Dermis microvascular lymphatic vessel endothelial cell (primary cell): Measurements from ENCODE around the gene FGFR1OP2. TPM values are rescaled to one million over a fixed set of nuclear protein-coding genes. Genes with fewer than 3 reads are reported as not detected.
"Not testable (repeated sequence)": the region's sequence is repeated elsewhere in the genome, so short reads cannot be mapped to it uniquely, and the experiment has no call there.

Experiments used
- DNase-seq, 2 donors: peaks; one replicate each; pipeline versions ENCODE4 v3.0.0 to v3.0.0-alpha.2; 2010; ENCODE audit warnings: low read depth in 2 of 2
- total RNA-seq: library from RNA; depleted of rRNA; stranded (reverse); fragments of >200 nt; gene quantifications from 2 replicates; pipeline ENCODE4 v1.2.1, GENCODE V29; 2014

The FGFR1OP2 gene
- total RNA-seq, 1 donor from 2014 or later, result 60.1 TPM

DNA sequence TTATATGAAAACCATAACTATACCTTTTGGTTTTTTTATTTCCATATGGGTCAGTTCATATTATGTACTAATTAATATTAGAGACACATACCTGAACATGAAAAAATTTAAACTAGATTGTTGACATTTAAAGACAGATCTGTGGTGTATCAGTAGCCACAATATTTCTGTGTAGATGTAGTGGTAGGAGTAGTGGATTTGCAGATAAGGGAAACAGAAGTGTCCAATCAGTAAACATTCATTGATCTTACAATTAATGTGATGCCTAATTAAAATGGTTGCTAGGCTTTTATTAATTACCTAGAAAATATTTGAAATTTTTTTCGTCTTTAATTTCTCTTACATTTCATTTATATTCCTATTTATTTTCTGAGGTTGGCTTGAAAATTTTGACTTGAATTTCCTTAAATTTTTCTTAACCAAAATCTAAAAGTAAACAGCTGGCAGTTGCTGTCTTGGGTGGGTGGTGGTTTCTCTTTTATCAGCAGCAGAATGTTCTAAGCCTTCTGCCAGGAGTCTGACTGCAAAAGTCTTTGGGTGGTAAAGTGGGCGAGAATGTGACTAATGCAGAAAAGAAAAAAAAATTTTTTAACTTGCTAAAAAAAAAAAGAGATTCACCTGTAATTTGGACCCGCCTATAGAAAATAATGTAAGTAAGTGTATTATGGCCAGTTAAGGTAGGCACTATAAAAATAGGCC, 2.4 kb downstream of the FGFR1OP2 start:
- peak in 1 of 2 donors; percentile 22 for DNase-seq

DNA sequence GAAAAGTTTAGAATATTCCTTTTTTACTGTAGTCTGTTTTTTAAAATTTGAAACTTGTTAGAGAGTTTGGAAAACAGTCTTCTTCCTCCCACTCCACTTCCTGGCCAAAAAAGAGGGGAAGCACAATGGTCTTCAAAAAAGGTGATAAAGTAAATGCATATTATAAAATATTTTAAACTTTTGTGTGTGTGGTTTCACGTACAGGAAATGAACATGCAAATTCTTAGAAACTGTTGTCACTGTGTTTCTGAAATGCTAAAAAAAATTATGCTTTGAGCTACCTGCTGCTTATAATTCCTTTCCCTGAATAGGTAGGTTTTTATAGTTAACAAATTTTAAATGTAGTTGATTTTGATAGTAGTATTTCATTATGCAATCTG, 2.9 kb downstream of the FGFR1OP2 start:
- peak in 1 of 2 donors; percentile 22 for DNase-seq

DNA sequence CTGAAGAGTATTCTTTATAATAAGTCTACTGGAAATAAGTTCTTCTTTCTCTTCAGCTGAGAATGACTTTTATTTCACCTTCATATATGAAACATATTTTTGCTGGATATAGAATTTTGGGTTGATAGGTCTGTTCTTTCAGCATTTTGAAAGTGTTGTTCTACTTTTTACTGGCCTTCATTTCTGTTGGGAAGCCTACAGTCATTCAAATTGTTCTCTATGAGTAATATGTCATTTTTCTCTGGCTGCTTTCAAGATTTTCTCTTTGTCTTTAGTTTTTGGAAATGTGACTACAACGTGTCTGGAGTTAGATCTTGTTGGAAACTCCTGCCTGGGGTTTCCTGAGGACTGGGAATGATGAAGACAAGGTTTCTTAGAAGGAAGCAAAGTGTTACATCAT, 10.0 kb downstream of the FGFR1OP2 start:
- DNase-seq, result no peak

DNA sequence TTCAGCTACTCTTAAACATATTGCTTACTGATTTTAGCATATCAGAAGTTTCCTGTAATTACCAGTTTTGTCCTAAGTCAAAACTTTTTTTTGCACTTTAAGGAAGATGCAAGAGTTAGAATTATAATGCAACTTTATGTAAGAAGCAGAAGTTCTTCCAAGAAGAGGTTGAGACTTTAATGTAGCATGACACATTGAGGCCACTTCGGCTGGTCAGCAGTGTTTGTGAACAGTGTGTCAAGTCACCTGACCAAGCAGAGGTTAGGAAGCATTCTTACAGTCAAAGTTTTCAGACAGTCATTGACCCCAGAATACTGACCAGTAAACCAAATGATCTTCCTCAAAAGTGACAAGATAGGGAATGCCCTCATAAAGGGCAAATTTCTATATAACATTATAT, 15.2 kb downstream of the FGFR1OP2 start:
- no peak for DNase-seq

DNA sequence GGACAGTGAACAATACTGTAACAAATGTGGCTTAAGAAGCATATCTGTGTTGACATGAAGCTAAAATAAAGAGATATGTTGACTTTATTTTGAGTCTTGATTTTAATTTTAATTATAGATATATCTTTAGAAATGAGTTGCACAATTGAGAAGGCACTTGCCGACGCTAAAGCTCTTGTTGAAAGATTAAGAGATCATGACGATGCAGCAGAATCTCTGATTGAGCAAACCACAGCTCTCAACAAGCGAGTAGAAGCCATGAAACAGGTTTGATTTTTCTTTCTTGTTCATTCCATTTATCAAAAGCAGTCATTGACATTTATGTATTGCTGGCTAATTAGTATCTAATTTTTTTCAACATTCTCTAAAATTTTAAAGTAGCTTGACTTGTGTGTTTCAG, 15.8 kb downstream of the FGFR1OP2 start:
- DNase-seq, result no peak

DNA sequence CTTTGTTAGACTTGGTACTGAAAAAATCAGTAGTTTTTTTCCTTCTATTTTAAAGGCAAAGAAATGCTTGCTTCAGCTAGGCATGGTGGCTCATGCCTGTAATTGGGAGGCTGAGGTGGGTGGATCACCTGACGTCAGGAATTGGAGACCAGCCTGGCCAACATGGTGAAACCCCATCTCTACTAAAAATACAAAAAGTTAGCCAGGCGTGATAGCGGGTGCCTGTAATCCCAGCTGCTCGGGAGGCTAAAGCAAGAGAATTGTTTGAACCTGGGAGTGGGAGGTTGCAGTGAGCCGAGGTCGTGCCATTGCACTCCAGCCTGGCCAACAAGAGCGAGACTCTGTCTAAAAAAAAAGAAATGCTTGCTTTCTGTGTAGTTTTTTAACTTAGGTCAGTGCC, 23.1 kb downstream of the FGFR1OP2 start:
- not testable (repeated sequence) for DNase-seq

DNA sequence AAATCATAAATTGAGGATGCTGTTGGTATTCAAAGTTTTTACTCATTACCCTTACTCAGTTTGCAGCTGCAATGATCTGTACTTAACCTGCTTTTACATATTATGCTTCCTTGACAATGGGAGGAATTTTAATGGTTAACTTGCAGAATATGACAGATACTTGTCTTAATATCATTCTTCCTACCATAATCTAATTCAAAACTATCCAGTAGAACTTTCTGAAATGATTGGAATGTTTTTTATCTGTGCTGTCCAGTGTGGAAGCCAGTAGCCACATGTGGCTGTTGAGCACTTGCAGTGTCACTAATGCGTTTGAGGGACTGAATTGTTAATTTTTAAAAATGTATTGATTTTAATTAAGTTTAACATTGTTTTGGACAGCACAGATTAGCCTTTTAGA, 23.5 kb downstream of the FGFR1OP2 start:
- no peak for DNase-seq

DNA sequence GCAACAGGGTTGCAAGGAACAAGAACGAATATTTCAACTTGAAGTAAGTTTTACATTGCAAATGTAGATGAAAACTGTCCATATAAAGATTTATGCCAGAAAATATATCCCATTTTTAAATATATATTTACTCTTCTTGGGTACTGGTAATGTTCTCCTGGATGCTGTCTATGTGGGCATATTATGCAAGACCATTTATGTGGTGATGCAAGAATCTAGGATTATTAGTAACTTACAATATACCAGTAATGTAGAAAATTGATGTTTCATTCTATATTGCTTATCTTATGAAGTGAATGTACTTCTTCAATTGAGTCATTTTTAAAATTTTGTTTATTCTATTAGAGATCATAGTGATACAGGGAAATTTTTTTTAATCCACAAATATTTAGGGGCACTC, 25.1 kb downstream of the FGFR1OP2 start:
- no peak for DNase-seq

DNA sequence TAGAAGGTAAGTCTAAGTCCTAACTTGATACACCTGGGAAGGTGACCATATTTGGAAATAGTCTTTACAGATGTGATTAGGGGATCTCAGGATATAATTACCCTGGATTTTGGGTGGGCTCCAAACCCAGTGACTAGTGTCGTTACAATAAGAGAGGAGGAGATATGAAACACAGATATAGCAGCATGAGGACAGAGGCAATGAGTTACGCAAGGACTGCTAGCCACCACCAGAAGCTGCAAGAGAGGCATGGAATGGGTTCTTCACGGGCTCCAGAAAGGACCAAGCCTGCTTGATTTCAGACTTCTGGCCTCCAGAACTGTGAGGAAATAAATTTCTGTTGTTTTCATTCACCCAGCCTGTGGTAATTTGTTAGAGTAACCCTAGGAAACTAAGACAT, 28.6 kb downstream of the FGFR1OP2 start:
- no peak for DNase-seq

DNA sequence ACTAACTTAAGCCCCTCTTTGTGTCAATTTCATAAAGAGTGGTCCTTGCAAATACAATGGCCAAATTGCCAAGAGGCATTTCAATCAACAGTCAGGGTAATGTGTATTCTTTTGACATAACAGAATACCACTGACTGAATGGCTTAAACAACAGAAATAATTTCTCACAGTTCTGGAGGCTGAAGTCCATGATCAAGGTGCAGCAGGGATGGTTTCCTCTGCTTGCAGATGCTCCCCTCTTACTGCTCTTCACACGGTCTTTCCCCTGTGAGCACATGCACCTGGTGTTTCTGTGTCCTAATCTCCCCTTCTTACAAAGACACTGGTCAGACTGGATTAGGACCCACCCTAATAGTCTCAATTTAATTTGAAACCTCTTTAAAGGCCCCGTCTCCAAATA, 31.9 kb downstream of the FGFR1OP2 start:
- no peak for DNase-seq

DNA sequence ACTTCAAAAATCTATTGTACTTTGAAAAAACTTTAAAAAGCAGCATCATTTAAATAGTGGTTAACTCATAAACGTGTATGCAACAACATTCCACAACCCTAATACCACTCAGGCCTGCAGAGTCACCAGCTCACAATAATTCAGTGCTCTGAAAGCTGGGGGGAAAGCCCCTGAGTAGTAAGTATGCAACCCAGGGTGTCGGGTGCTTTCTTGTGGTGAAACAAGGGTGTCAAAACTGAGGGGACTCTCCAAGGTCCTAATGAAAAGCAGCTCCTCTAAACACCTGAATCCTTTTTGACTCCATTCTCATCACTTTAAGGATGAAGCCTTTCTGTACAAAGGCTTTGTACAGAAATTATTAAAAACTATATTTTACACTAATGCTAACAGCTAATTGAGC, 33.7 kb downstream of the FGFR1OP2 start:
- DNase-seq, result no peak

DNA sequence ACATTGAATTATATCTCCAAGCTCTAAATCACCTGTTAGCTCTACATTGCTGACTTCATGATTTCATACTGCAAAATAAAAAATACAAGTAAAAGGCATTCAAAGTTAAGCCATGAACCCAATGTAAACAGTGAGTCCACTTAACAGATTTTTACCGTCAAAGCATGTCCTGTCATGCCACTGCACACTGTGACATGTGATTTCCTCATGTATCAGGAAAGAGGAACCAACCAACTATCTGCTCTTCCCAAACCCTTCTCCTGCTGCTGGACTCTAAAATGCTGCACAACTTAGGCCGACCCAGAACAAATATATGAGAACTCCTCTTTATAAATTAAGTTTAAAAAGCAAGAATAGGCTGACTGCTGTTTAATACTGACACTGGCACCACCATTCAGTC, 38.4 kb downstream of the FGFR1OP2 start:
- DNase-seq, result no peak

DNA sequence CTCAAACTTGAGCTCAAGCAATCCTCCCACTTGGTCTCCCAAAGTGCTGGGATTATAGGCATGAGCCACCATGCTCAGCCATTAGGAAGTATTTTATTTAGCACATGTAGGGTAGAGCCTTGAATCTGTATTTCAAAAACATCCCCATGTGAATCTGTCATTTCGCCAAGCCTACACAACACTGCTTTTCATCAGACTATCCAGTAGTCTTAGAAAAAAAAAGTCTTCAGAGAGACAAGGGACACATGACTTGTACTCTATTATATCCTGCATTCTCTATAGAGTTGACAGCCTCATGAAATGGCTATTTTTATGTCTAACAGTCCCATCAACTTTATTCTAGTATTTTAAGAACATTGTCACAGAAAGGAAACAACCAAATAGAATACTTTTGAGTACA, 40.5 kb downstream of the FGFR1OP2 start:
- DNase-seq, result no peak

DNA sequence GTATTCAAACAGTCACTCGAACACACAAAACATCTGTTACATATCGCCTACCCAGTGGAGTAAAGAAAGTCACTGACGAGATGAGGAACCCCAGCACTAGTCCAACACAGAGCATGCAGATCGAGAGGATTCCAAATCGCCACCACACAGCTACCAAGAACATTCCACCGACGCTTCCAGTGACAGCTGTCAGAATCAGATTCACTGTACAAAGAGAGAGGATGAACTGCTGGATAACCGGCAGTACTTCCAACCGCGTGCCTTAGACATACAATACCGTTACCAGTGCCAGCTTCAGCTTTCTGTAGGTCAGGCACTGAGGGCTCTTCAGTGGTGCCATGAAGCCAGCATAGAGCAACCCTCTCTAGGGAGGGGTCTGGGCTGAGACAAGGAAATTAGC, 41.5 kb downstream of the FGFR1OP2 start:
- DNase-seq, result no peak

DNA sequence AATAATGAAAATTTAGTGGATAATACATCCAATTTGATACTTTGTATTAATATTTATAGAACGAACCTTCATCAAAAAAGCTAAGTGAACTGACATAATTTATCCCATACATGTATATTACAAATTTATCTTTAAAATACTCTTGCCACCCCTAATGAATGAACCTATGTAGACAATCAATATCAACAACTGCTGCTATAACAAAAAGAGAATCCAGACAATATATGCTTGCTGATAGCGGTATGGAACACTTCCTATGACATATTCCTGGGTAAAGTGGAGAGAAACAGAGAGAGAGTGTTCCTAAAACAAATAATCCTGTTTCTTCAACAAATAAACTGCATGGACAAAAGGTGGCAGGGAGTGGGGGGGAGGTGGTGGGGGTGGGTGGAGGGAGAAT, 44.6 kb downstream of the FGFR1OP2 start:
- DNase-seq, result no peak

DNA sequence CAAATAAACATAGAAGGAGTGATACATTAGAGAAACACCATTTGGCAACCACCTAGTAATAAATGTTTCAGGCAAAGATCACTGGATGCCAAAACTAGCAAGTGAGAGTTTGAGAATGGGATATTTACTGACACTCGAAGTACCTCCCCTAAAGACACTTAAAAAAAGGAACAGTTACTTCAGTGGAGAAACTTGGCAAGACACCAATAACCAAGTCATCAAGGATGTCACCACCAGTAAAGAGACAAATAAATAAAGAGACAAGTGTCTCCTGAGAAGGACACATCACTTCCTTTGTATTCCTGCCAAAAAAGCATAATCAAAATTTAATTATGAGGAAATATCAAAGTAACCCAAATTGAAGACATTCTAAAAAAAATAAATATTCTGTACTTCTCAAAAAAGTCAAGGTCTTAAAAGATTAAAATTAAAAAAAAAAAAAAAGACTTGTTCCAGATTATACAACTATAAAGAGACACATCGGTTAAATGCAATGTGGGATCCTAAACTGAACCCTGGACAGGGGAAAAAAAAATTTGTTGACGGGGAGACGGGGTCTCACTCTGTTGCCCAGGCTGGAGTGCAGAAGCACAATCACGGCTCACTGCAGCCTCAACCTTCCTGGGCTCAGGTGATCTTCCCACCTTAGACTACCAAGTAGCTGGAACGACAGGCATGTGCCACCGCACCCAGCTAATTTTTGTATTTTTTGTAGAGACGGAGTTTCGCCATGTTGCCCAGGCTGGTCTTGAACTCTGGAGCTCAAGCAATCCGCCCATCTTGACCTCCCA, 49.6 kb downstream of the FGFR1OP2 start:
- peak in 1 of 2 donors; percentile 21 for DNase-seq

DNA sequence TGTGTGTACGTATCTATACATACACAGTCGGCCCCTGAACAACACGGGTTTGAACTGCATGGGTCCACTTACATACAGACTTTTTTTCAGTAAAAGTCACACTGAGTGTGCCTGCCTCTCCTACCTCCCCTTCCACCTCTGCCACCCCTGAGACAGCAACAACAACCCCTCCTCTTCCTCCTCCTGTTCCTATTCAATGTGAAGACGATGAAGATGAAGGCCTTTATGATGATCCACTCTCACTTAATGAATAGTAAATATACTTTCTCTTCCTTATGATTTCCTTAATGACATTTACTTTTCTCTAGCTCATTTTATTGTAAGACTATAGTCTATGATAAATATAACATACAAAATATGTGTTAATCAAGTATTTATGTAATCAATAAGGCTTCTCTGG, 50.4 kb downstream of the FGFR1OP2 start:
- DNase-seq, result no peak

DNA sequence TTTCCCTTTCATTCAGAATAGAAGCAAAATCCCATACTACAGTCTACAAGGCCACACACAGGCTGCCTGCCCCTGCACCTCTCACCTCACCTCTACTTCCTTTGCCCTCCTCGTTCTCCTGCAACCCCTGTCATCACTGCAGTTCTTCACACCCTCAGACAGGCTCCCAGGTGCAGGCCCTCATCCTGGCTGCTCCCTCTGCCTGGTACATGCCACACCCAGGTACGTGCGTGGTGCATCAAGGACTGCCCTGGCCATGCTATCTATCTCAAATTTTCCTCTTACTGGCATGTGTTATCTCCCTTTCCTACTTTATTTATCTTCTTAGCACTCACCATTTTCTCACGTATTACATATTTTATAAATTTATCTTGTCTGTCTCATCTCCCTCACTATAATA, 51.6 kb downstream of the FGFR1OP2 start:
- DNase-seq, result no peak

DNA sequence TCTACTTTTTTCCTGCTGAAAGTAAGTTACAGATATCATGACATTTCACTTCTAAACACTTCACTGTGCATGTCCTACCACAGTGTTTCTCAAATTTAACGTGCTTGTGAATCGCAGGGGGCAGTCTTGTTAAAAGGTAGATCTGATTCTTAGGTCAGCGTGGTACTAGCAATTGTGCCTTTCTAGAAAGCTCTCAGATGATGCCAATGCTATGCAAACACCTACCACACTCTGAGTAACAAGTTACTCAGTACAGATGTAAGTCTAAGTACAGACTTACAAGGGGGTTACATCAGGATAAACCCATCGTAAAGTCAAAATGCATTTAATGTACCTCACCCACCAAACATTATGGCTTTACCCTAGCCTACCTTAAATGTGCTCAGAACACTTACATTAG, 53.6 kb downstream of the FGFR1OP2 start:
- DNase-seq, result no peak

DNA sequence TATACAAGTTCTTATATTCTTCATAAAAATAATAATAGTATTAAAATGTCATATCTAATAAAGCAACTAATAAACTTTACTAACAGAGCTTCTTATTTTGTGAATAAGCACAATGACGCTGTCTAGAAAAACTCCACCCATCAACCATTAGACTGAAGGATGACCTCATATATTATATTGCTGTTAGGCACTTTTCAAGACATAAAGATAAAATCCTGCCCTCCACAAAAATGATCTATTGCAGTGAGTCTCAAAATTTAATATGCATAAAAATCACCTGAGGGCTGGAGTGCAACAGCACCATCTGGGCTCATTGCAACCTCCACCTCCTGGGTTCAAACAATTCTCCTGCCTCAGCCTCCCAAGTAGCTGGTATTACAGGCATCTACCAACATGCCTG, 55.8 kb downstream of the FGFR1OP2 start:
- no peak for DNase-seq

DNA sequence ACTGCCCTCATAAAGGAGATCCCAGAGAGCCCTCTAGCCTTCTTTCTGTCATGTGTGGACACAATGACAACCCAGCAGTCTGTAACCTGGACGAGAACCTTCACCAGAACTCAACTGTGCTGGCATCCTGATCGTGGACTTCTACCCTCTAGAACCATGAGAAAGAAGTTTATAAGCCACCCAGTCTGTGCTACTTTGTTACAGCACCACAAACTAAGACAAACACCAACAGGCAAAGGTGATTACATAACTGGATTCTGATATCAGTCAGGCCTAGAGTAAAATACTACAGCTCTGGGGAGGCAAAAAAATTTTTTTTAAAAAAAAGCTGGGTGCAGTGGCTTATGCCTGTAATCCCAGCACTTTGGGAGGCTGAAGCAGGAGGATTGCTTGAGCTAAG, 57.4 kb downstream of the FGFR1OP2 start:
- no peak for DNase-seq

DNA sequence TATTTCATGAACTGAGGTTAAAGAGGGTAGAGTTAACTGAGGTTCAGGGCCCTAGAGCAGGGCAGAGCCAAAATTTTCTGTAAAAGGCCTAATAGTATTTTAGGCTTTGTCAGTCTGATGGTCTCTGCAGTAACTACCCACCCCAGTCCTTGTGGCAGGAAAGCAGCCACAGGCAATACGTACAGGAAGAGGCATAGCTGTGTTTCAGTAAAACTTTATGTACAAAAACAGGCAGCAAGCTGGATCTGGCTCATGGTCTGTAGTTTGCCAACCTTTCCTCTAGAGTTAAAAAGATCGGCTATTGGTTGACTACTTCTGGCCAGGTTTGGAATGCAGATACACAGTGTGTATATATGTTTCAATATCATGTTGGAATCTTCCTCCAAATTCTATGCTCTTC, 58.7 kb downstream of the FGFR1OP2 start:
- DNase-seq, result no peak

DNA sequence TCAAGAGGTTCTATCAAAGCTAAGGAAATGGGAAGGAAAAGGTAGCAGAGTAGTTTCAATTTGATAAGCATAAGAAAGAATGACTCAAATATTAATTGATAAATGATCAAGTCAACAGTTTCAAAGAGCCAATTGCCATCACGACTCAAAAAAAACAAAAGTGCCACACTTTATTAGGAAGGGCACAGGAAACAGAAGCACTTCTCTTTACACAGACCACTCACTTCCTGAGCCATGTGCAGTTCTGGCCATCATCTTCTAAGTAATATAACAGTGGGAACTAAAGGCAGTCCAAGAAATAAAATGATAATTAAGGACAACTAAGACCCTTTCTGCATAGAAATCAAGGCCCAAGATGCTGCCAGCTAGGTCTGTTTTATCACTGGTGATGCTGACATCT, 62.7 kb downstream of the FGFR1OP2 start:
- DNase-seq, result peak in 1 of 2 donors; percentile 21
